Osteoblast (primary cell): Measurements from ENCODE around the gene STX8. TPM values are rescaled to one million over a fixed set of nuclear protein-coding genes. Genes with fewer than 3 reads are reported as not detected.

Experiments used
- DNase-seq: peaks from one replicate; pipeline ENCODE4 v3.0.0; 2011; ENCODE audit warnings: low spot score, mixed read lengths; ENCODE audit not compliant: insufficient read length; ENCODE audit errors: missing footprints
- H2AFZ ChIP-seq: 2 replicates; pipeline ENCODE4 v1.6.0; 2011; ENCODE audit warnings: mild to moderate bottlenecking, low read length
- H3K27ac ChIP-seq: 2 replicates; pipeline ENCODE4 v1.5.1; 2011; ENCODE audit warnings: mild to moderate bottlenecking, low read depth, low read length, moderate library complexity
- H3K27me3 ChIP-seq: 2 replicates; pipeline ENCODE4 v1.6.0; 2012; ENCODE audit warnings: mild to moderate bottlenecking, control low read depth, inconsistent platforms, low read length, moderate library complexity; ENCODE audit not compliant: insufficient read depth
- H3K36me3 ChIP-seq: 2 replicates; pipeline ENCODE4 v1.5.1; 2011; ENCODE audit warnings: mild to moderate bottlenecking, low read length, control low read depth, moderate library complexity; ENCODE audit not compliant: insufficient read depth
- H3K4me1 ChIP-seq: 2 replicates; pipeline ENCODE4 v1.5.1; 2011; ENCODE audit warnings: mild to moderate bottlenecking, low read length, control low read depth, moderate library complexity; ENCODE audit not compliant: insufficient read depth
- H3K4me2 ChIP-seq: 2 replicates; pipeline ENCODE4 v1.6.0; 2011; ENCODE audit warnings: mild to moderate bottlenecking, low read length; ENCODE audit not compliant: insufficient read depth
- H3K4me3 ChIP-seq: fragments of 200-600 bp; sonication (generic); 3 replicates; pipeline ENCODE4 v1.5.1; 2012; ENCODE audit warnings: mild to moderate bottlenecking, low read length, inconsistent platforms; ENCODE audit not compliant: insufficient read depth
- H3K79me2 ChIP-seq: 2 replicates; pipeline ENCODE4 v1.6.0; 2012; ENCODE audit warnings: mild to moderate bottlenecking, low read length, control low read depth, inconsistent platforms; ENCODE audit not compliant: insufficient read depth
- H3K9me3 ChIP-seq: 2 replicates; pipeline ENCODE4 v1.5.1; 2011; ENCODE audit warnings: low read depth, low read length, control low read depth
- H4K20me1 ChIP-seq: 2 replicates; pipeline ENCODE4 v1.6.0; 2012; ENCODE audit warnings: mild to moderate bottlenecking, low read length, control low read depth; ENCODE audit not compliant: insufficient read depth
- total RNA-seq: library from RNA; depleted of rRNA; stranded (reverse); fragments of >200 nt; gene quantifications from 2 replicates; pipeline ENCODE4 v1.2.3, GENCODE V29; 2012
- TF ChIP-seq, protein P1 (sequence below): IDR thresholded peaks from 2 replicates; pipeline ENCODE4 v1.5.1; 2011; ENCODE audit warnings: mild to moderate bottlenecking, low read depth, low read length, moderate library complexity; ENCODE audit errors: extremely low read depth

Gene STX8
- total RNA-seq, 1 donor: 72.7 TPM

GRCh38 chr17:9443811-9444210 is 131.8 kb downstream of the STX8 start:
- H4K20me1 ChIP-seq: no peaks in the 10 kb centered on the region
- no peaks in the 10 kb centered on the region for H3K9me3 ChIP-seq
- H3K27me3 ChIP-seq: no peaks in the 10 kb centered on the region
- H3K4me1 ChIP-seq: no peaks in the 10 kb centered on the region
- TF ChIP-seq, protein P1, sequence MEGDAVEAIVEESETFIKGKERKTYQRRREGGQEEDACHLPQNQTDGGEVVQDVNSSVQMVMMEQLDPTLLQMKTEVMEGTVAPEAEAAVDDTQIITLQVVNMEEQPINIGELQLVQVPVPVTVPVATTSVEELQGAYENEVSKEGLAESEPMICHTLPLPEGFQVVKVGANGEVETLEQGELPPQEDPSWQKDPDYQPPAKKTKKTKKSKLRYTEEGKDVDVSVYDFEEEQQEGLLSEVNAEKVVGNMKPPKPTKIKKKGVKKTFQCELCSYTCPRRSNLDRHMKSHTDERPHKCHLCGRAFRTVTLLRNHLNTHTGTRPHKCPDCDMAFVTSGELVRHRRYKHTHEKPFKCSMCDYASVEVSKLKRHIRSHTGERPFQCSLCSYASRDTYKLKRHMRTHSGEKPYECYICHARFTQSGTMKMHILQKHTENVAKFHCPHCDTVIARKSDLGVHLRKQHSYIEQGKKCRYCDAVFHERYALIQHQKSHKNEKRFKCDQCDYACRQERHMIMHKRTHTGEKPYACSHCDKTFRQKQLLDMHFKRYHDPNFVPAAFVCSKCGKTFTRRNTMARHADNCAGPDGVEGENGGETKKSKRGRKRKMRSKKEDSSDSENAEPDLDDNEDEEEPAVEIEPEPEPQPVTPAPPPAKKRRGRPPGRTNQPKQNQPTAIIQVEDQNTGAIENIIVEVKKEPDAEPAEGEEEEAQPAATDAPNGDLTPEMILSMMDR: no peak
- H3K4me3 ChIP-seq: no peak overlapping the region
- H3K4me2 ChIP-seq: no peak overlapping the region
- H3K36me3 ChIP-seq: no peaks in the 10 kb centered on the region
- DNase-seq: no peak
- H3K27ac ChIP-seq: no peak overlapping the region
- no peak overlapping the region for H2AFZ ChIP-seq
- H3K79me2 ChIP-seq: no peaks in the 10 kb centered on the region

DNA sequence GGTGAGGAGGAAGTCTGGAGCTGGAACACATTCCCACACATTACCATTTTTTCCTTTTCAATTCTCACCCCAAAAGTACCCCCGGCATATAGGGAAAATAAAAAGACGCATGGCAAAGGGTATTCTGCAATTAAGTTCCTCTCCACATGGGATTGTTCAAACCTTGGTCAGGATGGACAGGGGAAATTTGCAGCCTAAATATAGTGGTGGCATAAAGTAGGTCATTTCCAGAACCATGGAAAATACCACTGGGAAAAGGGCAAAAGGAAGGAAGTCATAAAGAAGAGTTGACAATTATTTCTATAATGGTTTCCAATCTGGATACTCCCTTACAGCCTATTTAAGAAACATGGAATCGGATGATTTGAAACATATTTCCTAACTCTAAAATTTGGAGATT is 135.8 kb downstream of the STX8 start:
- Histone ChIP-seq H3K4me1 (no peaks in the 10 kb centered on the region), H3K27me3 (no peaks in the 10 kb centered on the region), H3K27ac (no peak overlapping the region), H3K4me2 (no peak overlapping the region), H3K9me3 (no peaks in the 10 kb centered on the region), H3K79me2 (no peaks in the 10 kb centered on the region), H2AFZ (no peak overlapping the region), H4K20me1 (no peaks in the 10 kb centered on the region), H3K4me3 (no peak overlapping the region), H3K36me3 (no peaks in the 10 kb centered on the region)
- TF ChIP-seq, protein P1: no peak
- DNase-seq: no peak

DNA sequence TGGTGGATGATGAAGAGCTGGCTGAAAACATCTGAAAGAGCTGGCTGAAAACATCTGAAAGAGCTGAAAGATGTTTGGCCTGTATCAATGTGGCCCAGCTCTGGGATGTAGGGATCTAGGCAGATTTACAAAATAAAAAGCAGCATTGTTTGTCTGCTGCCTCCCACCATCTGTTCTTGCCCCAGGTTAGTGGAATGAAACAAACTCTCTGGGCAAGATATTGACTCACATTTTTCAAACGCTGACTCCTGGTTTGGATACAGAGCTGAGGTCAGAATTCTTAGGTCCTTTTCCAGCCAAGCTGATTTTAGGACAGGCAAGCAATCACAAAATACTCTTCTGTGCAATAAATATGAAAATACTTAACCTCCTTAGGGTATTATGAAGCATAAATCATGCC is 139.0 kb downstream of the STX8 start:
- H3K4me2 ChIP-seq: no peak overlapping the region
- no peak overlapping the region for H3K27ac ChIP-seq
- no peak overlapping the region for H3K4me3 ChIP-seq
- H3K79me2 ChIP-seq: no peaks in the 10 kb centered on the region
- H3K36me3 ChIP-seq: no peaks in the 10 kb centered on the region
- DNase-seq: no peak
- TF ChIP-seq, protein P1: no peak
- no peaks in the 10 kb centered on the region for H3K9me3 ChIP-seq
- H2AFZ ChIP-seq: no peak overlapping the region
- peaks cover 17% of the 10 kb centered on the region for H3K4me1 ChIP-seq
- H3K27me3 ChIP-seq: no peaks in the 10 kb centered on the region
- no peaks in the 10 kb centered on the region for H4K20me1 ChIP-seq

DNA sequence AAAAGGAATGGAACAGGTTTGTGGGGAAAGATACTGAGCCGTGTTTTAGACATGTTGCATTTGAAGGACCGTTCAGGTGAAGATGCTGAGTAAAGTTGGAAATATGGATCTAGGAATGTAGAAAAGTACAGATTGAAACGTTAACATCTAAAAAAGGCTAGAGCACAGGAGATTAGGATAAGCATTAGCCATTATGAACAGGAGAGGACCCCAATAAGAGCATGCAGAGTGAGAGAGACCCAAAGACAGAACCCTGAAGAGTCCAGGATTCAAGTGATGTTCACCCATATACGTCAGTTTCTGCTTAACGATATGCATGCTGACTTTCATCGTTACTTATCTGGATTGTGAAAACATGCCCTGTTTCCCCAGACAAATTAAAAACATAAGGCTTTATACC is 140.5 kb downstream of the STX8 start:
- no peak overlapping the region for H3K4me2 ChIP-seq
- TF ChIP-seq, protein P1: no peak
- H3K27ac ChIP-seq: no peak overlapping the region
- H3K36me3 ChIP-seq: no peaks in the 10 kb centered on the region
- H2AFZ ChIP-seq: no peak overlapping the region
- H3K79me2 ChIP-seq: no peaks in the 10 kb centered on the region
- no peaks in the 10 kb centered on the region for H3K27me3 ChIP-seq
- no peak for DNase-seq
- H3K4me3 ChIP-seq: no peak overlapping the region
- no peaks in the 10 kb centered on the region for H3K9me3 ChIP-seq
- no peaks in the 10 kb centered on the region for H4K20me1 ChIP-seq
- peaks cover 17% of the 10 kb centered on the region for H3K4me1 ChIP-seq
